ENCODE measurements around the gene CCDC14.

CCDC14 gene

GRCh38 chr3:123929325-123929724 is 31.7 kb downstream of the CCDC14 start:
- H3K4me1 ChIP-seq (ENCODE audit: insufficient read depth, poor library complexity, severe bottlenecking), result no peaks in the 10 kb centered on the region
- no peak for ATAC-seq (ENCODE audit: low read depth)
- H3K36me3 ChIP-seq (ENCODE audit: low read depth), result peaks cover 76% of the 10 kb centered on the region
- no peaks in the 10 kb centered on the region for H3K27me3 ChIP-seq (ENCODE audit: insufficient read depth, poor library complexity, severe bottlenecking)
- DNase-seq (ENCODE audit: low spot score), result no peak
- no peaks in the 10 kb centered on the region for H3K9me3 ChIP-seq (ENCODE audit: severe bottlenecking)
- no peak overlapping the region for H3K4me3 ChIP-seq (ENCODE audit: severe bottlenecking)
- TF ChIP-seq CTCF (IDR thresholded peaks at IDR 0.05; ENCODE audit: poor library complexity, severe bottlenecking), result no peak
- H3K27ac ChIP-seq (ENCODE audit: poor library complexity, severe bottlenecking), result no peak overlapping the region

DNA sequence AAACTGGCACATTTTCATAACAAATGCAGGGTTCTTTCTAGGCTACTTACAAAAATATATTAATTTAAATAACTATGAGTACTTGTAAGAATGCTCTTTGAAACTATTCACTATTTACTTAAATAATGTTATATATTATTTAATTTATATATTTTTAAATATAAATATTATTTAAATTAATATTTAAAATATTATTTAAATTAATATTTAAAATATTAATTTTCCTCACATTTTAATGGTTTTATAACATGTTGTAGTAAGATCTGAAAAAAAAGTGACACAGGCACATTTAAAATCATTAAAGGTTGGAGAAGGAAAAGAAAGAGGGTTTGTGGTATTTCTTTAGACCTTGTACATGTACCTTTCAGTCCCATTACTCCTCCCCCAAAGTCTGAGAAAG is 34.6 kb downstream of the CCDC14 start:
- no peaks in the 10 kb centered on the region for H3K9me3 ChIP-seq (ENCODE audit: severe bottlenecking)
- H3K4me1 ChIP-seq (ENCODE audit: insufficient read depth, poor library complexity, severe bottlenecking), result no peaks in the 10 kb centered on the region
- no peak overlapping the region for H3K27ac ChIP-seq (ENCODE audit: poor library complexity, severe bottlenecking)
- no peak for ATAC-seq (ENCODE audit: low read depth)
- no peak for DNase-seq (ENCODE audit: low spot score)
- H3K4me3 ChIP-seq (ENCODE audit: severe bottlenecking), result no peak overlapping the region
- no peaks in the 10 kb centered on the region for H3K27me3 ChIP-seq (ENCODE audit: insufficient read depth, poor library complexity, severe bottlenecking)
- peaks cover 71% of the 10 kb centered on the region for H3K36me3 ChIP-seq (ENCODE audit: low read depth)
- TF ChIP-seq CTCF (IDR thresholded peaks at IDR 0.05; ENCODE audit: poor library complexity, severe bottlenecking), result no peak

DNA sequence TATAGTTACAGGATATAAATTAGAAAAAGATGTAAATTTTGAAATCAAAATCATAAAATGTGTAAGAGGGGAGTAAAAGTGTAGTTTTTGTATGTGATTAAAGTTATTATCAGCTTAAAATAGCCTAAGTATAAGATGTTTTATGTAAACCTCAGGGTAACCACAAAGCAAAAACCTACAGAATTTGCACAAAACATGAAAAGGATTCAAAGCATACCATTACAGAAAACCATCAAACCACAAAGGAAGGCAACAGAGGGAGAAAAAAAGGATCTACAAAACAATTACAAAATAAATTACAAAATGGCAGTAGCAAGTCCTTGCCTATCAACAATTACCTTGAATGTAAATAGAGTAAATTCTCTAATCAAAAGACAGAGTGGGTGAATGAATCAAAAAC is 40.2 kb downstream of the CCDC14 start:
- no peak for TF ChIP-seq CTCF (IDR thresholded peaks at IDR 0.05; ENCODE audit: poor library complexity, severe bottlenecking)

GRCh38 chr3:123920383-123920782 is 40.6 kb downstream of the CCDC14 start:
- DNase-seq (ENCODE audit: low spot score), result no peak
- no peak for ATAC-seq (ENCODE audit: low read depth)
- Histone ChIP-seq H3K27me3 (ENCODE audit: insufficient read depth, poor library complexity, severe bottlenecking) (no peaks in the 10 kb centered on the region), H3K4me3 (ENCODE audit: severe bottlenecking) (no peak overlapping the region), H3K27ac (ENCODE audit: poor library complexity, severe bottlenecking) (no peak overlapping the region), H3K36me3 (ENCODE audit: low read depth) (peaks cover 59% of the 10 kb centered on the region), H3K9me3 (ENCODE audit: severe bottlenecking) (peaks cover 2% of the 10 kb centered on the region), H3K4me1 (ENCODE audit: insufficient read depth, poor library complexity, severe bottlenecking) (no peaks in the 10 kb centered on the region)
- no peak for TF ChIP-seq CTCF (IDR thresholded peaks at IDR 0.05; ENCODE audit: poor library complexity, severe bottlenecking)

More for the DNA sequence above, 40.2 kb downstream of the CCDC14 start:
- no peak overlapping the region for H3K4me3 ChIP-seq (ENCODE audit: severe bottlenecking)
- H3K27me3 ChIP-seq (ENCODE audit: insufficient read depth, poor library complexity, severe bottlenecking), result no peaks in the 10 kb centered on the region
- no peak for ATAC-seq (ENCODE audit: low read depth)
- no peaks in the 10 kb centered on the region for H3K4me1 ChIP-seq (ENCODE audit: insufficient read depth, poor library complexity, severe bottlenecking)
- H3K9me3 ChIP-seq (ENCODE audit: severe bottlenecking), result peaks cover 2% of the 10 kb centered on the region
- H3K36me3 ChIP-seq (ENCODE audit: low read depth), result peaks cover 60% of the 10 kb centered on the region
- no peak for DNase-seq (ENCODE audit: low spot score)
- H3K27ac ChIP-seq (ENCODE audit: poor library complexity, severe bottlenecking), result no peak overlapping the region

DNA sequence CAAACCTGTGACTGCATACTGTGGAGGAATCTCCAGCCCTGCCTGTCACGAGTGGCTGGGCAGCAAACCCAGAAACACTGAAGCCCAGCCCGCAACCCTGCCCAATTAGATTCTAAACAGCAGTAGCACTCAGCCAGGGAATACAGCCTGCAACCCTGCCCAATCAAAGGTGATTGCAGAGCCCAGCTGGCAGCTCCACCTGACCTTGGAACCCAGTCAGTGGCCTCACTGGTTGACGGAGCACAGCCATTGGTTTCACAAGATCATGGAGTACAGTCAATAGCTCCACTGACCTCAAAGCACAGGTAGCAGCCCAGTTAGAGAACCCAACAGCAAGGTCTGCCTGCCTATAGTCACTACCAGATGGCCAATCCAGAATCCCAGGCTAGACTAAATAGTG is 41.7 kb downstream of the CCDC14 start:
- no peak overlapping the region for H3K27ac ChIP-seq (ENCODE audit: poor library complexity, severe bottlenecking)
- ATAC-seq (ENCODE audit: low read depth) (no peak), DNase-seq (ENCODE audit: low spot score) (no peak)
- TF ChIP-seq CTCF (IDR thresholded peaks at IDR 0.05; ENCODE audit: poor library complexity, severe bottlenecking), result no peak
- no peaks in the 10 kb centered on the region for H3K27me3 ChIP-seq (ENCODE audit: insufficient read depth, poor library complexity, severe bottlenecking)
- peaks cover 59% of the 10 kb centered on the region for H3K36me3 ChIP-seq (ENCODE audit: low read depth)
- H3K4me1 ChIP-seq (ENCODE audit: insufficient read depth, poor library complexity, severe bottlenecking), result no peaks in the 10 kb centered on the region
- peaks cover 2% of the 10 kb centered on the region for H3K9me3 ChIP-seq (ENCODE audit: severe bottlenecking)
- no peak overlapping the region for H3K4me3 ChIP-seq (ENCODE audit: severe bottlenecking)

Data from RWPE2 (cell line).